Liver (tissue), 3 donors: Measurements from ENCODE around the gene RALGPS2.
A peak's percentile ranks its signal among the peaks of the same experiment; 100 is the strongest.

Experiments used
- EGR1 ChIP-seq, 2 donors: IDR thresholded peaks; 2 replicates each; pipeline ENCODE4 v1.6.1; 2016 to 2018; ENCODE audit warnings: antibody characterized with exemption in 2 of 2, low read depth in 2 of 2
- GABPA ChIP-seq, 2 donors: IDR thresholded peaks in 1 of 2; conservative IDR thresholded peaks in 1 of 2; 2 replicates each; pipeline ENCODE4 v1.6.1; 2016; ENCODE audit warnings: antibody characterized with exemption in 2 of 2, mild to moderate bottlenecking in 1 of 2, moderate library complexity in 1 of 2
- RAD21 ChIP-seq, 2 donors: IDR thresholded peaks; 2 replicates each; pipeline ENCODE4 v1.6.1; 2016; ENCODE audit warnings: antibody characterized with exemption in 2 of 2, mild to moderate bottlenecking in 2 of 2
- SP1 ChIP-seq: IDR thresholded peaks from 2 replicates; pipeline ENCODE4 v1.6.1; 2018; ENCODE audit warnings: antibody characterized with exemption, mild to moderate bottlenecking
- TAF1 ChIP-seq: conservative IDR thresholded peaks from 2 replicates; pipeline ENCODE4 v1.6.1; 2016; ENCODE audit warnings: antibody characterized with exemption, mild to moderate bottlenecking
- TF ChIP-seq, protein P1 (sequence below): fragments of 150-350 bp; IDR thresholded peaks from 2 replicates; pipeline ENCODE4 v1.5.1; 2017; ENCODE audit warnings: improper control_type of control experiment, low read depth, low read length; ENCODE audit not compliant: missing input control
- TF ChIP-seq, protein P2 (sequence below): IDR thresholded peaks from 2 replicates; pipeline ENCODE4 v1.6.1; 2016; ENCODE audit warnings: antibody characterized with exemption
- TF ChIP-seq, protein P3 (sequence below): IDR thresholded peaks from 2 replicates; pipeline ENCODE4 v1.6.1; 2016; ENCODE audit warnings: antibody characterized with exemption
- donor health status: healthy.
- donor health status: healthy.

DNA sequence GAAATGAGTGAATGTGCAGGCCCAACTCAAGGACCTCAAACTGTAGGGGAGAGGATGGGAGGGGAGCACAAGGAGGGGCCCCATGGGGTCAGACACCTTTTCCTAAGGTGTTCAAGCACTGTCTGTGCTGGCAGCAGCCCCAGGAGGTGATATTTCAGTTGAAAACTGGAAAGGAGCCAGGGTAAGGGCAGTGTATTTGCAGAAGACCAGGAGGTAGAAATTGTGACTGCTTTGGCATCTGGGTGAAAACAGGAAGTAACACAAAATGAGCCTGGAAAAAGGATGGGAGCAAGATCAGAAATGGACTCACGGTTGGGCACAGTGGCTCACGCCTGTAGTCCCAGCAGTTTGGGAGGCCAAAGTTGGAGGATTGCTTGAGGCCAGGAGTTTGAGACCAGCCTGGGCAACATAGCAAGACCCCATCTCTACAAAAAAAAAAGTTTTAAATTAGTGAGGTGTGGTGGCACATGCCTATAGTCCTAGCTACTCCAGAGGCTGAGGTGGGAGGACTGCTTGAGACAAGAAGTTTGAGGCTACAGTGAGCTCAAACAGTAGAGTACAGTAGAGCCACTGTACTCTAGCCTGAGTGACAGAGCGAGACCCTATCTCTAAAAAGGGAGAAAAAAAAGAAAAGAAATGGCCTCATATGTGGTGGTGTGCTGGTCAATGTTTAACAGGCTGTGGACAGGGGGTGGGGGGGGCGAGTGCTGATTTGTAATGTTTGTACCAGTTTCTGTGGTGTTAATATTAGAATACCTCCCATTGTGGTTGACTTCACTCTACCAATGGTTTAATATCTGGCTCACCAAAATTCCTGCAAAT, 222.0 kb downstream of the RALGPS2 start:
- TF ChIP-seq, protein P1, sequence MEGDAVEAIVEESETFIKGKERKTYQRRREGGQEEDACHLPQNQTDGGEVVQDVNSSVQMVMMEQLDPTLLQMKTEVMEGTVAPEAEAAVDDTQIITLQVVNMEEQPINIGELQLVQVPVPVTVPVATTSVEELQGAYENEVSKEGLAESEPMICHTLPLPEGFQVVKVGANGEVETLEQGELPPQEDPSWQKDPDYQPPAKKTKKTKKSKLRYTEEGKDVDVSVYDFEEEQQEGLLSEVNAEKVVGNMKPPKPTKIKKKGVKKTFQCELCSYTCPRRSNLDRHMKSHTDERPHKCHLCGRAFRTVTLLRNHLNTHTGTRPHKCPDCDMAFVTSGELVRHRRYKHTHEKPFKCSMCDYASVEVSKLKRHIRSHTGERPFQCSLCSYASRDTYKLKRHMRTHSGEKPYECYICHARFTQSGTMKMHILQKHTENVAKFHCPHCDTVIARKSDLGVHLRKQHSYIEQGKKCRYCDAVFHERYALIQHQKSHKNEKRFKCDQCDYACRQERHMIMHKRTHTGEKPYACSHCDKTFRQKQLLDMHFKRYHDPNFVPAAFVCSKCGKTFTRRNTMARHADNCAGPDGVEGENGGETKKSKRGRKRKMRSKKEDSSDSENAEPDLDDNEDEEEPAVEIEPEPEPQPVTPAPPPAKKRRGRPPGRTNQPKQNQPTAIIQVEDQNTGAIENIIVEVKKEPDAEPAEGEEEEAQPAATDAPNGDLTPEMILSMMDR: no peak
- TF ChIP-seq SP1 (peak; percentile 11), GABPA (IDR thresholded peaks at IDR 0.05 in 1 of 2, conservative IDR thresholded peaks at IDR 0.05 in 1 of 2) (no peak), RAD21 (IDR thresholded peaks at IDR 0.05) (no peak), EGR1 (IDR thresholded peaks at IDR 0.05; ENCODE audit: low read depth in 2 of 2) (no peak), TAF1 (no peak)
- TF ChIP-seq, protein P2, sequence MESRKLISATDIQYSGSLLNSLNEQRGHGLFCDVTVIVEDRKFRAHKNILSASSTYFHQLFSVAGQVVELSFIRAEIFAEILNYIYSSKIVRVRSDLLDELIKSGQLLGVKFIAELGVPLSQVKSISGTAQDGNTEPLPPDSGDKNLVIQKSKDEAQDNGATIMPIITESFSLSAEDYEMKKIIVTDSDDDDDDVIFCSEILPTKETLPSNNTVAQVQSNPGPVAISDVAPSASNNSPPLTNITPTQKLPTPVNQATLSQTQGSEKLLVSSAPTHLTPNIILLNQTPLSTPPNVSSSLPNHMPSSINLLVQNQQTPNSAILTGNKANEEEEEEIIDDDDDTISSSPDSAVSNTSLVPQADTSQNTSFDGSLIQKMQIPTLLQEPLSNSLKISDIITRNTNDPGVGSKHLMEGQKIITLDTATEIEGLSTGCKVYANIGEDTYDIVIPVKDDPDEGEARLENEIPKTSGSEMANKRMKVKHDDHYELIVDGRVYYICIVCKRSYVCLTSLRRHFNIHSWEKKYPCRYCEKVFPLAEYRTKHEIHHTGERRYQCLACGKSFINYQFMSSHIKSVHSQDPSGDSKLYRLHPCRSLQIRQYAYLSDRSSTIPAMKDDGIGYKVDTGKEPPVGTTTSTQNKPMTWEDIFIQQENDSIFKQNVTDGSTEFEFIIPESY: no peak
- TF ChIP-seq, protein P3, sequence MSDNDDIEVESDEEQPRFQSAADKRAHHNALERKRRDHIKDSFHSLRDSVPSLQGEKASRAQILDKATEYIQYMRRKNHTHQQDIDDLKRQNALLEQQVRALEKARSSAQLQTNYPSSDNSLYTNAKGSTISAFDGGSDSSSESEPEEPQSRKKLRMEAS: no peak
